Subcutaneous adipose tissue (tissue), 4 donors: ENCODE measurements around the gene CASP14. TPM values are rescaled to one million over a fixed set of nuclear protein-coding genes. Genes with fewer than 3 reads are reported as not detected.

Experiments
- total RNA-seq, 4 donors: library from RNA; depleted of rRNA; stranded (reverse); fragments of >200 nt; gene quantifications; one replicate each; pipeline ENCODE4 v1.1.0, GENCODE V29; 2016
- TF ChIP-seq, protein P1 (sequence below): fragments of 450-650 bp; IDR thresholded peaks from one replicate; pipeline ENCODE4 v1.5.1; 2016; ENCODE audit warnings: low read depth, mild to moderate bottlenecking, control low read depth, antibody characterized with exemption, moderate library complexity

CASP14 gene
- total RNA-seq, 4 donors from 2014 or later: not detected

DNA sequence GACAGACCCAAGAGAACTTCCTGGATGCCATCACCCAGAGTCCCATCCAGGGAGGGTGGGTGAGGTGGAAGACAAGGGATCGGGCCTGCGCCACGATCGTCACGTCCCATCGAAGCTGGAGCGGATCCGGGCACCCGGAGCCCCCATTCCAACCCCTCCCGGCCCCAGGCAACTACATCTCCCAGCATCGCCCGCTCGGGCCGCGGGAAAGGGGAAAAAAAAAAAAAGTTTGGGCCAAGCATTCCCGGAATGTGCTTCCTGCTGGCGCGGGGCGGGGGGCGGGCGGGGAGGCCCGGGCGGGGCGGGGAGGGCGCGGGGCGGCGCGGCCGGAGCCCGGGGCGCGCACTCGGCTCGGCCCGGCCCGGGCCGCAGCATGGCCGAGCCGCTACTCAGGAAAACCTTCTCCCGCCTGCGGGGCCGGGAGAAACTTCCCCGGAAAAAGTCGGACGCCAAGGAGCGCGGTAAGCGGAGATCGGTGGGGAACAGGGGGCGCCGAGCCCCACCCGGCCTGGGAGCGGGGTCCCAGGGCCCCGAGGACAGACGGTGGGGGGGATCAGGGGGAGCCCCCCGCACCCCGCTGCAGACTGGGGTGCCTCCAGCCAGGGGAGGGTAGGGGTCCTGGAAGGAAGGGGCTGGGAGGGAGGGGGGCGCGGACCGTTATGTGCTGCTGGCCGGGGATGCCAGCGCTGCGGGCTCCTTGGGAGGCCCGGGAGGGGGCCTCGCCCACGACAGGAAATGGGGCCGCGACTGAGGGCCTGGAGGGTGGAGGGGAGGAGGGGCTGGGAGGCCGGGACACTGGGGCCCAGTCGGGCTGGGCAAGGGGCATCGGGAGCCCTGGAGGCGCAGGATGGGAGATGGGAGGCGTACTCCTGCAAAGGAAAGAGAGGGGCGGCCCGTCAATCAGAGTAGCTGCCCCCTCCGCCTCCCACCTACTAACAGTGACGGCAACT is 58.1 kb downstream of the CASP14 start, which contains the start of gene SYDE1:
Gene SYDE1, plus strand, starts transcription at position 341 of the 950 bp plus-strand sequence. Its CDS starts 33 bp downstream, at position 374.
- TF ChIP-seq, protein P1, sequence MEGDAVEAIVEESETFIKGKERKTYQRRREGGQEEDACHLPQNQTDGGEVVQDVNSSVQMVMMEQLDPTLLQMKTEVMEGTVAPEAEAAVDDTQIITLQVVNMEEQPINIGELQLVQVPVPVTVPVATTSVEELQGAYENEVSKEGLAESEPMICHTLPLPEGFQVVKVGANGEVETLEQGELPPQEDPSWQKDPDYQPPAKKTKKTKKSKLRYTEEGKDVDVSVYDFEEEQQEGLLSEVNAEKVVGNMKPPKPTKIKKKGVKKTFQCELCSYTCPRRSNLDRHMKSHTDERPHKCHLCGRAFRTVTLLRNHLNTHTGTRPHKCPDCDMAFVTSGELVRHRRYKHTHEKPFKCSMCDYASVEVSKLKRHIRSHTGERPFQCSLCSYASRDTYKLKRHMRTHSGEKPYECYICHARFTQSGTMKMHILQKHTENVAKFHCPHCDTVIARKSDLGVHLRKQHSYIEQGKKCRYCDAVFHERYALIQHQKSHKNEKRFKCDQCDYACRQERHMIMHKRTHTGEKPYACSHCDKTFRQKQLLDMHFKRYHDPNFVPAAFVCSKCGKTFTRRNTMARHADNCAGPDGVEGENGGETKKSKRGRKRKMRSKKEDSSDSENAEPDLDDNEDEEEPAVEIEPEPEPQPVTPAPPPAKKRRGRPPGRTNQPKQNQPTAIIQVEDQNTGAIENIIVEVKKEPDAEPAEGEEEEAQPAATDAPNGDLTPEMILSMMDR: no peak

Other genes starting within 250 kb of the CASP14 start
- not detected for gene OR7A5, start 214.3 kb upstream of the CASP14 start, total RNA-seq
- gene OR7C1, start 214.3 kb upstream of the CASP14 start, total RNA-seq: not detected
- gene OR7A10, start 200.6 kb upstream of the CASP14 start, total RNA-seq: not detected
- not detected for gene OR7A17, start 163.3 kb upstream of the CASP14 start, total RNA-seq
- gene OR7C2, start 108.0 kb upstream of the CASP14 start, total RNA-seq: not detected
- not detected for gene SLC1A6, start 69.6 kb upstream of the CASP14 start, total RNA-seq
- not detected for gene OR1I1, start 32.7 kb downstream of the CASP14 start, total RNA-seq
- 10 to 100 TPM; 10.9 to 35.2 (median 18.0) TPM for gene SYDE1, start 57.9 kb downstream of the CASP14 start, total RNA-seq
- 10 to 100 TPM; 17.7 to 91.4 (median 41.4) TPM for gene NOTCH3, start 151.5 kb downstream of the CASP14 start, total RNA-seq
- gene EPHX3, start 183.0 kb downstream of the CASP14 start, total RNA-seq: under 1 TPM in 1 of 4 donors, not detected in 3; 0.88 TPM